Neural cell (in vitro differentiated cells): ENCODE results near the gene STX17.

ENCODE experiments used
- POLR2AphosphoS5 ChIP-seq: IDR thresholded peaks from 2 replicates; pipeline ENCODE4 v1.6.1; 2012
- RAD21 ChIP-seq: fragments of 450-650 bp; conservative IDR thresholded peaks from 2 replicates; pipeline ENCODE4 v1.6.1; 2014; ENCODE audit warnings: antibody characterized with exemption, mild to moderate bottlenecking, moderate library complexity
- SMC3 ChIP-seq: fragments of 450-650 bp; conservative IDR thresholded peaks from 2 replicates; pipeline ENCODE4 v1.6.1; 2014; ENCODE audit warnings: antibody characterized with exemption, mild to moderate bottlenecking, moderate library complexity; ENCODE audit not compliant: poor library complexity
- TF ChIP-seq, protein P1 (sequence below): fragments of 450-650 bp; IDR thresholded peaks from 2 replicates; pipeline ENCODE4 v1.5.1; 2014; ENCODE audit warnings: antibody characterized with exemption, mild to moderate bottlenecking, moderate library complexity; ENCODE audit not compliant: poor library complexity, severe bottlenecking

- TF ChIP-seq RAD21 (no peak), POLR2AphosphoS5 (no peak), SMC3 (no peak)
- TF ChIP-seq, protein P1, sequence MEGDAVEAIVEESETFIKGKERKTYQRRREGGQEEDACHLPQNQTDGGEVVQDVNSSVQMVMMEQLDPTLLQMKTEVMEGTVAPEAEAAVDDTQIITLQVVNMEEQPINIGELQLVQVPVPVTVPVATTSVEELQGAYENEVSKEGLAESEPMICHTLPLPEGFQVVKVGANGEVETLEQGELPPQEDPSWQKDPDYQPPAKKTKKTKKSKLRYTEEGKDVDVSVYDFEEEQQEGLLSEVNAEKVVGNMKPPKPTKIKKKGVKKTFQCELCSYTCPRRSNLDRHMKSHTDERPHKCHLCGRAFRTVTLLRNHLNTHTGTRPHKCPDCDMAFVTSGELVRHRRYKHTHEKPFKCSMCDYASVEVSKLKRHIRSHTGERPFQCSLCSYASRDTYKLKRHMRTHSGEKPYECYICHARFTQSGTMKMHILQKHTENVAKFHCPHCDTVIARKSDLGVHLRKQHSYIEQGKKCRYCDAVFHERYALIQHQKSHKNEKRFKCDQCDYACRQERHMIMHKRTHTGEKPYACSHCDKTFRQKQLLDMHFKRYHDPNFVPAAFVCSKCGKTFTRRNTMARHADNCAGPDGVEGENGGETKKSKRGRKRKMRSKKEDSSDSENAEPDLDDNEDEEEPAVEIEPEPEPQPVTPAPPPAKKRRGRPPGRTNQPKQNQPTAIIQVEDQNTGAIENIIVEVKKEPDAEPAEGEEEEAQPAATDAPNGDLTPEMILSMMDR: no peak
Measured at GRCh38 chr9:99980598-99980997, 74.1 kb downstream of the STX17 start.
